NCI-H2227 treated with DMSO at 0.1 percent for 48 hours (cell line): ENCODE results near the gene MXRA8.

Source experiments
- DNase-seq: peaks from one replicate; lab custom pipeline; 2025; lab: John Stamatoyannopoulos, UW

MXRA8 gene

DNA sequence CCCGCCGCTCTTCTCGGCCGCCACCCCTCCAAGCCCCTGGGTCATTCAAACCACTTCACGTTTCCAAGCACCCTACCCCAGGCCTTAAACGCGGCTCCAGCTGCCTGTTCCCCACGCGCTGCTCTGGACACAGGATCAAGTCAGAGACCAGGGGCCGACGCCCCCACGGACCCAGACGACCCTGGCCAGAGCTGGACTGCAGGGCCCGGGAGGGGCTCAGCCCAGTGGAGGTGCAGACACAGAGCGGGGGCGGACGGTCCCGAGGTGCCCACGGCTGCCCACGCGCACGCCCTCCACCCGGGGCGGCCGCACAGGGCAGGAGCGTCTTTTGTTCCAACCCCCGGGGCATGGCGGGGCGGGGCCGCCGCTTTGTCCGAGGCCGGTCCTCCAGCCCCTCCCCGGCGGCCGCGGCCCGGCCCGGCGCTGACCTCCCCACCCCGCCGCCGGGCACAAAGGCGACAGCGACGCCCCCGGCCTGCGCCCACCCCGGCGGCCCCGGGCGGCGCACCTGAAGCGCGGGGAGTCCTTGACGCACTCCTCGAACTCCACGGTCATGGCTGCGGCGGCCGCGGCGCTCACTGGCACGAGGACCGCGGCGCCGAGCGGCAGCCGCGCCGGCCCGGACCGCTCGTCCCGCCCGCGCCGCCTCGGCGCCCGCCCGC, 51.0 kb downstream of the MXRA8 start:
- DNase-seq = no peak

DNA sequence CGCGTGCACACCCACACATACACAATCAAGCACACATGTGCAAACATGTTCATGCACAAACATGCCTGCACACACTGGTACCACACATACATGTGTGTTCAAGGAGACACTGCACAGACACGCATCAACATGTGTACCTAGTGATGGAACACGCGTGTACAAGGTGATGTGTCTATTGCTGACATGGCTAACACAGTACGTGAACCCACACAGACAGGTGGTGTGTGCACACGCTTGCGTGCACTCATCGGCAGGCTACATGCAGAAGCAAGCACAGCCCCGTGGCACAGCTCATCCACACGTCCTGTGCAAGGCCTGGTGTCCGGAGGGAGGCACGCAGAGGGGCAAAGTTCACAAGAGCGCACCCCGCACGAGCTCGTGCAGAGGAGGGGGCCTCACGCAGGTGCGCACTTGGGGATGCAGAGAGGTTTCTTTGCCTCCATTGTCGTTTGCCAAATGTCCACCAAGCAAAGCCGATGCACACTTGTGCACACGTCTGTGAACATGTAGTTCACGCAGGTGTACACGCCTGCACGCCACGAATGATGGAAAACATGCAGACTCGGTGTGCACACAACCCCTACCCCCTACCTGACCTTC, 51.6 kb downstream of the MXRA8 start:
- DNase-seq = no peak

DNA sequence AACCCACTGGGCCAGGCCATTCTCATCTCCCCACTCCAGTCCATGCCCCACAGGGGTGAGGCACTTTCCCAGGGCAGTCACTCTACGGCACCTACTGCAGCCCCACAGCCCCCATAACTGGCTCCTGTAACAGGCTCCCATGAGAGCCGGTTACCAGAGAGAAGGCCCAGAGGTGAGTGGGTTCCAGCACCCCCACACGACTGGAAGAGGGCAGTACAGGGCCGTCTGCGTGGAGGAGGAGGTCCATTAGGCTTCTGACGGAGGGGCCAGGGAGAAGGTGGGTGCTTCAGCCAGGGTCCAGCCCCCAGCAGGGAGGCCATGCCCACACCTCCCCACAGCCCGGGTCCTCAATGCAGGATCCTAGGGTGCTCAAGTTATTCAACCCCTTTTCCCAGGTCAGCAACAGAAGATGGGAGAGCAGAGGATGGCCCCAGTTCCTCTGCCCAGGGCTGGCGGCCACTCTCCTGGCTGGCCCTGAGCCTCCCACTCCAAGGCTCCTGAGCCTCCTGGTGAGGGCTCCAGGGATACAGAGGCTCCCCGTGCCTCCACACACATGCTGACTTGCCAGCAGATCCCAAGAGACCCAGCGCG, 52.2 kb downstream of the MXRA8 start:
- DNase-seq = no peak

DNA sequence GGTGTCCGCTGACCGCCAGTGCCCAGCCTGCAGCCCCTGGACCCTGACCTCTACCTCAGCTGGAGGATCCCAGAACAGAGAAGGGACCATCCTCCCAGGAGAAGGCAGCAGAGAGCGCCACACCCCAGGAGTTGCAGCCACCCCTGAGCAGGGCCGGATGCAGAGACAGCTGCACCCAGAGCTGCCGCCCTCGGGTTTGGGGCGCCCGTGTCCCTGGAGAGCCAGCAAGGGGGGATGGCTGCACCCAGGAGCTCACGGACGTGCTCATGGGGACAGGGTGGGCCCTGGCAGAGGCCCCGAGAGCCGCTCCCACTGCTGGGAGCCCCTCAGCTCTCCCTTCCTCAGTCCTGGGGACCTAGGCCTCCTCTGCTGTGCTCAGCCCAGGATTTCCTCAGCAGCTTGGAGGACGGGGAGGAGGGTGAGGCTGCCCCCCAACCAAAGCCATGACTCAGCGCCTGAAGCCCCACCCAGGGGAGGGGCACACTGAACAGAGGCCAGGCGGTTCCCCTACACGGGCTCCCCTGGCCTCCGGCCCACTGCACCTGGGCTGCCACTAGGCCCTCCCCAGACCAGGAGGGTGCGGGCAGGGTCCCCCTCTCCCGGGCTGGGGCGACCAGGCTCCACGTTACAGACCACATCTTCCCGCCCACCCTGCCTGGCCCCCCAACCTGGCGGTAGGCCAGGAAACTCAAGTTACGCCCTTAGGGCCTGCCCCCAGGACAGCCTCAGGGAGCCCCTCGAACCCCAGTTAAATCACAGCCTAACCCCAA, 52.9 kb downstream of the MXRA8 start:
- DNase-seq = peak; percentile 14

DNA sequence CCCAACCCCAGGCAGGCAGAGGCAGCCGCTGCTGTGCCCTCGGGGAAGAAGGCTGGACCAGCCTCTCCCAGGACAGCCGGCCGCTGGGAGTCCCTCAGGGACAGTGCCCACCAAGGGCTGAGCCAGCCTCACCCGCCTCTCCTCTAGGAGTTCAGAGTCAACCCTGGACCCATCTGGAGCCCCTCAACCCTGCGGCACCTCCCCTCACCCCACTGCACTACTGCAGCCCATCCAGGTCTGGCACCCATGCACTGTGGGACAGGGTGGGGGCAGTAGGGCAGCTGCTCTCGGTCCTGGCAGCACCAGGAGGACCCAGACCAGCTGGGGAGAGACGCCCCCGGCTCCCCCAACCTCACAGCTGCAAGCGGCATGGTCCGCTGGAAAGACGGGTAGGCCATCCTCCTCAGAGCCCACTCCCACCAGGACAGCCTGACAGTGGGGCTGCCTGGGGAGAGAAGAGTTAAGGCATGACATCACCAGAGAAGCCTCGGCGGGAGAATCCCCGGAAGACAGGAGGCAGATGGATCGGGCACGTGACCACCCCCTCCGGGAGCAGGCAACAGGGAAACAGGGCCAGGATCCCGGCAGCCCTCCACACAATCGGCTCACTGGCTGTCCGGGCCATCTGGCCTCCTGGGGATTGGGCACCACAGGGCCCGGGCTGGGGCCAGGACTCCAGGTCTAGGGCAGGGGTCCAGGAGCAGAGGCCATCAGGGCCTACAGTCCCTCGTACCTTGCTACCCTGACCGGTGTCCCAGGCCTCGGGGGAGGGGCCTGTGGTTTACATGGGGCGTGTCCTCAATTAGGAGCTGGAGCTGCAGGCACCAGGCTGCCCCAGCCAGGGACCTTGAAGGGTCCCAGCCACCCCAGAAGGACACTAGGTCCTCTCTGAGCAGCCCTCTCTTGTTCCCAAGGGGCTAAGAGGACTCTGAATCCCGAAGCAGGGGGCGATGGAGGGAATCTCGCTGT, 53.7 kb downstream of the MXRA8 start:
- DNase-seq = peak; percentile 76

DNA sequence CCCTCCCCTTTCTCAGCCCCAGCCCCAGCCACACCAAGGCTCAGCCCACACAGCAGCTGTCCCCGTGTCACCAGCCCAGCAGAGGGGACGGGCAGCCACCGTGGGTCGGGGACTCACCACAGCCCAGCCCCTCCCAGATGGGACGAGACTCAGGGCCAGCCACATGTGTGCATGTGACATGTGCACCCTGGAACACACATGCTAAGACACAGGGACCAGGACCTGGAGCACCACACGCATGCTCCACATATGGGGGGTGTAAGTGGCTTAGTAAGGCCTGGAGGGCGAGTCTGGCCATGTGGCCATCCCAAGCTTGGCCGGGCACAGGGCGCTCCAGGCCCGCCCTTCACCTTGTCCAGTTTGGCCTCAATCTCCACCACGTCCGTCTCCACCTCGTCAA, 54.6 kb downstream of the MXRA8 start:
- DNase-seq = no peak

DNA sequence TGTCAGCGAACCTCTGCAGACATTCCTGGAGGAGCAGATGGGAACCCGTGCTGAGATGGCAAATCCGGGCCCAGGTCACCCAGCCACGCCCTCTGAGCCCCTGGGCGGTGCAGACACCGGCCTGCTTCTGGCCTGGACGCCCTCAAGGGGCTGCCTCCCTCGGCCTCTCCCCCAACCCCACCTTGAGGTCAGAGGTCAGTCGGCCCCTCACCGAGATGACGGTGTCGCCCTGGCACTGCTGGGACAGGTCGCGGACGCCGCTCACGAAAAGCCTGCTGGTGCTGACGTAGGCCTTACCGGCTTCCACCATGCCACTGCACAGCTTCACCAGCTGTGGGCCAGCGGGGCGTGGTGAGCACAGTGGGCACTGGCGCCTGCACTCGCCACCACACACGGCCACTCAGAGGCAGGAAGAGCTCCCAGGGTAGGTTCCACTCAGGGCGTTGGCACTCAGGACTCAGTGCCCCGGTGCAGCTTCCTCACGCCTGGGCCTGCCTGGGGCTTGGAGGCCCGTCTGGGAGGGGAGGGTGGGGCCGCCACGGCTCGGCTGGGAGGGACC, 55.3 kb downstream of the MXRA8 start:
- DNase-seq = no peak
